H9 (cell line): ENCODE results near the gene GRK4. TPM values are rescaled to one million over a fixed set of nuclear protein-coding genes. Genes with fewer than 3 reads are reported as not detected.
A peak's percentile ranks its signal among the peaks of the same experiment; 100 is the strongest.

Experiments
- DNase-seq: peaks from one replicate; pipeline ENCODE4 v3.0.0-alpha.2; 2017
- H2AFZ ChIP-seq: one replicate; pipeline ENCODE4 v1.6.1; 2013; ENCODE audit warnings: mild to moderate bottlenecking, low read length, control low read depth, moderate library complexity
- H2AK5ac ChIP-seq: 2 replicates; pipeline ENCODE4 v1.6.1; 2013; ENCODE audit warnings: low read length, control low read depth, mixed read lengths; ENCODE audit not compliant: insufficient read length
- H2BK120ac ChIP-seq: one replicate; pipeline ENCODE4 v1.6.1; 2013; ENCODE audit warnings: low read depth, mild to moderate bottlenecking, low read length, control low read depth, inconsistent platforms; ENCODE audit not compliant: poor library complexity, severe bottlenecking
- H2BK12ac ChIP-seq: 2 replicates; pipeline ENCODE4 v1.6.1; 2013; ENCODE audit warnings: low read length, control low read depth, mixed read lengths, low read depth; ENCODE audit not compliant: insufficient read length
- H2BK15ac ChIP-seq: 2 replicates; pipeline ENCODE4 v1.6.1; 2013; ENCODE audit warnings: low read depth, low read length, control low read depth
- H2BK20ac ChIP-seq: one replicate; pipeline ENCODE4 v1.6.1; 2013; ENCODE audit warnings: low read depth, mild to moderate bottlenecking, low read length, control low read depth, inconsistent platforms; ENCODE audit not compliant: poor library complexity, severe bottlenecking
- H2BK5ac ChIP-seq: 2 replicates; pipeline ENCODE4 v1.6.1; 2013; ENCODE audit warnings: low read length, control low read depth, mixed read lengths; ENCODE audit not compliant: insufficient read length
- H3K14ac ChIP-seq: 2 replicates; pipeline ENCODE4 v1.6.1; 2013; ENCODE audit warnings: low read length, control low read depth; ENCODE audit not compliant: insufficient read depth
- H3K18ac ChIP-seq: 2 replicates; pipeline ENCODE4 v1.6.1; 2013; ENCODE audit warnings: low read depth, mild to moderate bottlenecking, mixed read lengths, low read length, control low read depth; ENCODE audit not compliant: insufficient read length
- H3K23ac ChIP-seq: 2 replicates; pipeline ENCODE4 v1.6.1; 2013; ENCODE audit warnings: low read length, control low read depth, mixed read lengths, low read depth; ENCODE audit not compliant: insufficient read length
- H3K23me2 ChIP-seq: 2 replicates; pipeline ENCODE4 v1.6.1; 2013; ENCODE audit warnings: low read depth, mild to moderate bottlenecking, mixed read lengths, low read length, control low read depth; ENCODE audit not compliant: insufficient read length, poor library complexity, severe bottlenecking
- H3K27ac ChIP-seq: 2 replicates; pipeline ENCODE4 v1.5.1; 2013; ENCODE audit warnings: low read length, control low read depth, mixed read lengths, low read depth; ENCODE audit not compliant: insufficient read length
- H3K27me3 ChIP-seq: 2 replicates; pipeline ENCODE4 v1.6.1; 2013; ENCODE audit warnings: low read length, control low read depth, inconsistent platforms; ENCODE audit not compliant: insufficient read depth
- H3K4ac ChIP-seq: 2 replicates; pipeline ENCODE4 v1.6.1; 2013; ENCODE audit warnings: low read depth, mild to moderate bottlenecking, control low read depth, inconsistent platforms, low read length, moderate library complexity
- H3K4me1 ChIP-seq: 2 replicates; pipeline ENCODE4 v1.6.1; 2013; ENCODE audit warnings: low read length, control low read depth, inconsistent platforms; ENCODE audit not compliant: insufficient read depth
- H3K4me2 ChIP-seq: 2 replicates; pipeline ENCODE4 v1.6.1; 2013; ENCODE audit warnings: low read length, control low read depth, mixed read lengths; ENCODE audit not compliant: insufficient read length, insufficient read depth
- H3K56ac ChIP-seq: 2 replicates; pipeline ENCODE4 v1.6.1; 2013; ENCODE audit warnings: low read depth, mild to moderate bottlenecking, mixed read lengths, low read length, control low read depth; ENCODE audit not compliant: insufficient read length
- H3K79me1 ChIP-seq: 2 replicates; pipeline ENCODE4 v1.6.1; 2013; ENCODE audit warnings: low read depth, mild to moderate bottlenecking, moderate library complexity, low read length, control low read depth, inconsistent platforms; ENCODE audit not compliant: insufficient read depth, poor library complexity, severe bottlenecking
- H3K79me2 ChIP-seq: 2 replicates; pipeline ENCODE4 v1.6.1; 2013; ENCODE audit warnings: low read length, control low read depth, inconsistent platforms; ENCODE audit not compliant: insufficient read depth
- H3K9ac ChIP-seq: 2 replicates; pipeline ENCODE4 v1.6.1; 2013; ENCODE audit warnings: low read length, control low read depth, mixed read lengths; ENCODE audit not compliant: insufficient read length; ENCODE audit errors: extremely low read depth
- H3K9me3 ChIP-seq: one replicate; pipeline ENCODE4 v1.6.1; 2013; ENCODE audit warnings: low read depth, low read length, inconsistent platforms; ENCODE audit not compliant: control insufficient read depth
- H3T11ph ChIP-seq: one replicate; pipeline ENCODE4 v1.6.1; 2013; ENCODE audit warnings: mild to moderate bottlenecking, low read length, control low read depth, inconsistent platforms
- H4K20me1 ChIP-seq: one replicate; pipeline ENCODE4 v1.6.1; 2013; ENCODE audit not compliant: control insufficient read depth, insufficient read length, insufficient read depth
- H4K5ac ChIP-seq: 2 replicates; pipeline ENCODE4 v1.6.1; 2013; ENCODE audit warnings: low read depth, mild to moderate bottlenecking, mixed read lengths, low read length, control low read depth; ENCODE audit not compliant: insufficient read length
- H4K8ac ChIP-seq: replicated peaks from 2 replicates; pipeline ENCODE4 v1.6.1; 2013; ENCODE audit warnings: low read length, control low read depth, mixed read lengths, low read depth; ENCODE audit not compliant: insufficient read length
- H4K91ac ChIP-seq: 2 replicates; pipeline ENCODE4 v1.6.1; 2013; ENCODE audit warnings: low read depth, mild to moderate bottlenecking, moderate library complexity, mixed read lengths, low read length, control low read depth; ENCODE audit not compliant: insufficient read length
- H3K27ac Mint-ChIP-seq, 3 experiments: 2 replicates in 2 of 3; 3 replicates in 1 of 3; pipeline ENCODE4 v1.8.0; 2020 to 2021; ENCODE audit warnings: mixed read lengths in 3 of 3, mild to moderate bottlenecking in 1 of 3, moderate library complexity in 1 of 3
- H3K27me3 Mint-ChIP-seq: 2 replicates; pipeline ENCODE4 v1.8.0; 2021; ENCODE audit warnings: low read depth, mild to moderate bottlenecking, moderate library complexity, mixed read lengths
- H3K36me3 Mint-ChIP-seq, 3 experiments: 2 replicates in 2 of 3; 3 replicates in 1 of 3; pipeline ENCODE4 v1.8.0; 2020 to 2021; ENCODE audit warnings: low read depth in 3 of 3, mixed read lengths in 3 of 3; ENCODE audit not compliant: insufficient read depth in 1 of 3
- H3K4me1 Mint-ChIP-seq, 2 experiments: 2 replicates each; pipeline ENCODE4 v1.8.0; 2020; ENCODE audit warnings: mixed read lengths in 2 of 2
- H3K4me3 Mint-ChIP-seq, 2 experiments: 2 replicates in 1 of 2; 3 replicates in 1 of 2; pipeline ENCODE4 v1.8.0; 2020 to 2021; ENCODE audit warnings: mild to moderate bottlenecking in 2 of 2, mixed read lengths in 2 of 2, moderate library complexity in 1 of 2
- H3K9me3 Mint-ChIP-seq, 2 experiments: 2 replicates in 1 of 2; 3 replicates in 1 of 2; pipeline ENCODE4 v1.8.0; 2020; ENCODE audit warnings: mild to moderate bottlenecking in 2 of 2, mixed read lengths in 2 of 2, moderate library complexity in 1 of 2
- WGBS: extraction: QIAGEN DNeasy Blood & Tissue Kit; methylation state at CpG from one replicate; pipeline ENCODE4 v1.1.7; 2013; ENCODE audit warnings: missing lambda C conversion rate, low lambda C conversion rate, mixed read lengths; ENCODE audit not compliant: insufficient read length; ENCODE audit errors: extremely low coverage; 5-methylcytosine and 5-hydroxymethylcytosine counted together
- total RNA-seq: library from RNA; stranded (reverse); gene quantifications from 2 replicates; pipeline ENCODE4 v1.2.1, GENCODE V29; 2021
- TF ChIP-seq, protein P1 (sequence below): fragments of 200-600 bp; sonication (generic); conservative IDR thresholded peaks from 3 replicates; pipeline ENCODE4 v1.8.0; 2021; ENCODE audit warnings: antibody characterized with exemption, mild to moderate bottlenecking

Gene GRK4
- total RNA-seq, 1 experiment from 2014 or later, result 4.8 TPM

DNA sequence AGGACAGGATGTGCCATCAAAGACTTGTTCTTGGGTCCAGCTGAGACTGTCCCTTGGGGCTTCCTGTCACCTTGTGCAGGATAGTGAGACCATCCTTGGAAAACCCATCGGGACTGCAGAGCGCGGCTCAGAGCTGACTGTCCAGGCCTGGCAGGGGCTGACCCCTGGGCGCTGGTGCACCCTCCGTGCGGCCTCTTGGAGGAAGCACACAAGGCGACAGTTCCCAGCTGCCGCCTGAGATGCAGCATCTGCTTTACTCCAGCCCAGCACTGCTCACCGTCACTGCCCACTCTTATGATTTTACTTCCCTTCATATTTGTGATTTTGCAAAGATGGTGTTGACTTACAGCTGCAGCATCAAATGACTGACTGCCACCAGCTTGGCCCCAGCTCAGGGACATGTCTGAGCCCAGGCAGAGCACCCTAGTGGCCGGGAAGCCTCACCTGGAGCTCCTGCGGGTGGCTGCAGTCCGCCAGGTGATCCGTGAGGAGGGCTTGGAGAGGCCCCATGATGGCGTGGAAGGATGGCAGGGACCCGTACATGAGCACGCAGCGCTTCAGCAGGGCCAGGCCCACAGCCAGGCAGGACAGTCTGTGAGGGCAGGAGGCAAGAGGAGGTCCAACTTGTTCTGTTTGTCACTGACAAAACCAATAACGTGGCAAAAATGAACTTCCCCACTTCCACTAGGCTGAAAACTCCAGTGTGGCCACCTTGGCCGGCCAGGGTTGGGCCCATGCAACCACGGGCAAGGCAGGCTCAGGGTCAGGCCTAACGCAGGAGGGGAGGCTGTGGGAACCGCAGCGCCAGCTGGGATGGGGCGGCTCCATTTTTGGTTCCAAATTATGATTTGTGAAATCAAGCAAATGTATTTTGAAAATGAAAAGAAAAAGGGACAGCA lies 22.0 kb upstream of the GRK4 start:
- Mint-ChIP-seq H3K4me1 (peaks cover 14% of the 10 kb centered on the region in 2 experiments), H3K27me3 (no peaks in the 10 kb centered on the region), H3K36me3 (peaks cover 59 to 97% (median 91%) of the 10 kb centered on the region in 3 experiments; a peak in 6 of 7 replicates), H3K9me3 (no peaks in the 10 kb centered on the region), H3K27ac (0 out of 7 replicates have a peak overlapping the region, but pooled peaks of 1 of the 3 experiments have one; percentile 75), H3K4me3 (no peak overlapping the region)
- Histone ChIP-seq H3K4ac (no peak overlapping the region), H3K4me2 (no peak overlapping the region), H2BK20ac (no peak overlapping the region), H2AK5ac (no peak overlapping the region), H3K79me1 (no peaks in the 10 kb centered on the region), H3K79me2 (no peaks in the 10 kb centered on the region), H4K8ac (no peak overlapping the region), H3K9ac (no peak overlapping the region), H3K27me3 (no peaks in the 10 kb centered on the region), H3K23ac (no peak overlapping the region), H2AFZ (no peak overlapping the region), H4K5ac (no peak overlapping the region), H3K56ac (no peak overlapping the region), H4K91ac (no peak overlapping the region), H2BK15ac (no peak overlapping the region), H4K20me1 (no peaks in the 10 kb centered on the region), H3K4me1 (no peaks in the 10 kb centered on the region), H2BK12ac (no peak overlapping the region), H2BK120ac (no peak overlapping the region), H3K14ac (no peak overlapping the region), H3T11ph (no peak overlapping the region), H3K27ac (no peak overlapping the region), H3K9me3 (no peaks in the 10 kb centered on the region), H3K18ac (no peak overlapping the region), H3K23me2 (no peaks in the 10 kb centered on the region), H2BK5ac (no peak overlapping the region)
- TF ChIP-seq, protein P1, sequence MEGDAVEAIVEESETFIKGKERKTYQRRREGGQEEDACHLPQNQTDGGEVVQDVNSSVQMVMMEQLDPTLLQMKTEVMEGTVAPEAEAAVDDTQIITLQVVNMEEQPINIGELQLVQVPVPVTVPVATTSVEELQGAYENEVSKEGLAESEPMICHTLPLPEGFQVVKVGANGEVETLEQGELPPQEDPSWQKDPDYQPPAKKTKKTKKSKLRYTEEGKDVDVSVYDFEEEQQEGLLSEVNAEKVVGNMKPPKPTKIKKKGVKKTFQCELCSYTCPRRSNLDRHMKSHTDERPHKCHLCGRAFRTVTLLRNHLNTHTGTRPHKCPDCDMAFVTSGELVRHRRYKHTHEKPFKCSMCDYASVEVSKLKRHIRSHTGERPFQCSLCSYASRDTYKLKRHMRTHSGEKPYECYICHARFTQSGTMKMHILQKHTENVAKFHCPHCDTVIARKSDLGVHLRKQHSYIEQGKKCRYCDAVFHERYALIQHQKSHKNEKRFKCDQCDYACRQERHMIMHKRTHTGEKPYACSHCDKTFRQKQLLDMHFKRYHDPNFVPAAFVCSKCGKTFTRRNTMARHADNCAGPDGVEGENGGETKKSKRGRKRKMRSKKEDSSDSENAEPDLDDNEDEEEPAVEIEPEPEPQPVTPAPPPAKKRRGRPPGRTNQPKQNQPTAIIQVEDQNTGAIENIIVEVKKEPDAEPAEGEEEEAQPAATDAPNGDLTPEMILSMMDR, result no peak
- WGBS, result no CpG with 5 or more reads among the region's 24 CpGs
- DNase-seq, result no peak
